Measurements from ENCODE around the gene OSTN. TPM values are rescaled to one million over a fixed set of nuclear protein-coding genes. Genes with fewer than 3 reads are reported as not detected.

Gene OSTN
- total RNA-seq, 1 donor from 2014 or later: not detected

- no peak overlapping the region for H3K27ac ChIP-seq
- intact Hi-C loops (cut with DNase I): no loop called here
- no peaks in the 10 kb centered on the region for H3K9me3 ChIP-seq
- no peak for ATAC-seq
- H3K4me3 ChIP-seq: no peak overlapping the region
- no peaks in the 10 kb centered on the region for H3K27me3 ChIP-seq
- DNase-seq: no peak
- no peaks in the 10 kb centered on the region for H3K4me1 ChIP-seq
- H3K36me3 ChIP-seq: no peaks in the 10 kb centered on the region
- TF ChIP-seq CTCF (IDR thresholded peaks at IDR 0.05): no peak
Measured at GRCh38 chr3:191300422-191300821, 101.4 kb downstream of the OSTN start.

GRCh38 chr3:191301017-191301416 lies 102.0 kb downstream of the OSTN start:
- DNase-seq (no peak), ATAC-seq (no peak)
- Histone ChIP-seq H3K27ac (no peak overlapping the region), H3K4me3 (no peak overlapping the region), H3K36me3 (no peaks in the 10 kb centered on the region), H3K4me1 (no peaks in the 10 kb centered on the region), H3K27me3 (no peaks in the 10 kb centered on the region), H3K9me3 (no peaks in the 10 kb centered on the region)
- TF ChIP-seq CTCF (IDR thresholded peaks at IDR 0.05): no peak
- intact Hi-C loops (cut with DNase I): no loop called here

- no peak for ATAC-seq
- Histone ChIP-seq H3K27me3 (no peaks in the 10 kb centered on the region), H3K36me3 (no peaks in the 10 kb centered on the region), H3K4me1 (no peaks in the 10 kb centered on the region), H3K4me3 (no peak overlapping the region), H3K9me3 (no peaks in the 10 kb centered on the region), H3K27ac (no peak overlapping the region)
- TF ChIP-seq CTCF (IDR thresholded peaks at IDR 0.05): no peak
- intact Hi-C loops (cut with DNase I): no loop called here
- DNase-seq: no peak
Measured at GRCh38 chr3:191301782-191302411, 102.9 kb downstream of the OSTN start.

- H3K36me3 ChIP-seq: no peaks in the 10 kb centered on the region
- no peak overlapping the region for H3K27ac ChIP-seq
- H3K27me3 ChIP-seq: no peaks in the 10 kb centered on the region
- TF ChIP-seq CTCF (IDR thresholded peaks at IDR 0.05): no peak
- H3K9me3 ChIP-seq: no peaks in the 10 kb centered on the region
- no peaks in the 10 kb centered on the region for H3K4me1 ChIP-seq
- no peak for DNase-seq
- ATAC-seq: no peak
- intact Hi-C loops (cut with DNase I): no loop called here
- H3K4me3 ChIP-seq: no peak overlapping the region
Measured at GRCh38 chr3:191302451-191302850, 103.4 kb downstream of the OSTN start.

GRCh38 chr3:191303596-191303995 lies 104.6 kb downstream of the OSTN start:
- intact Hi-C loops (cut with DNase I): no loop called here
- Histone ChIP-seq H3K4me3 (no peak overlapping the region), H3K4me1 (no peaks in the 10 kb centered on the region), H3K27ac (no peak overlapping the region), H3K36me3 (no peaks in the 10 kb centered on the region), H3K27me3 (no peaks in the 10 kb centered on the region), H3K9me3 (no peaks in the 10 kb centered on the region)
- DNase-seq: no peak
- no peak for TF ChIP-seq CTCF (IDR thresholded peaks at IDR 0.05)
- ATAC-seq: no peak

GRCh38 chr3:191306428-191306827 lies 107.4 kb downstream of the OSTN start:
- Histone ChIP-seq H3K36me3 (no peaks in the 10 kb centered on the region), H3K4me3 (no peak overlapping the region), H3K4me1 (no peaks in the 10 kb centered on the region), H3K27ac (no peak overlapping the region), H3K9me3 (no peaks in the 10 kb centered on the region), H3K27me3 (no peaks in the 10 kb centered on the region)
- ATAC-seq (no peak), DNase-seq (no peak)
- no peak for TF ChIP-seq CTCF (IDR thresholded peaks at IDR 0.05)
- intact Hi-C loops (cut with DNase I): no loop called here

Measured in upper lobe of right lung (tissue), 1 donor.